GM23338 (cell line): ENCODE results near the gene CSRNP3. TPM values are rescaled to one million over a fixed set of nuclear protein-coding genes. Genes with fewer than 3 reads are reported as not detected.

Source experiments
- ATAC-seq: fragments of 200-7000 bp; cut with Tn5 transposase; 3 replicates; pipeline ENCODE4 v1.9.1; 2020
- DNase-seq: peaks from one replicate; pipeline ENCODE4 v3.0.0-alpha.2; 2015; ENCODE audit warnings: low spot score
- H2AFZ ChIP-seq: fragments of 200-600 bp; sonication (generic); 2 replicates; pipeline ENCODE4 v1.8.0; 2016; ENCODE audit warnings: antibody characterized with exemption, mild to moderate bottlenecking, moderate library complexity
- H3F3A ChIP-seq: fragments of 200-600 bp; sonication (generic); replicated peaks from 2 replicates; pipeline ENCODE4 v1.8.0; 2017; ENCODE audit warnings: antibody characterized with exemption, mixed run types, low read depth
- H3K27ac ChIP-seq: fragments of 200-600 bp; sonication (generic); 2 replicates; pipeline ENCODE4 v1.6.1; 2016; ENCODE audit warnings: low read depth
- H3K27me3 ChIP-seq: fragments of 200-600 bp; sonication (generic); 2 replicates; pipeline ENCODE4 v1.8.0; 2016; ENCODE audit warnings: mild to moderate bottlenecking, mixed run types, moderate library complexity; ENCODE audit not compliant: insufficient read depth
- H3K36me3 ChIP-seq: fragments of 200-600 bp; sonication (generic); 2 replicates; pipeline ENCODE4 v1.8.0; 2016; ENCODE audit warnings: mild to moderate bottlenecking; ENCODE audit not compliant: insufficient read depth
- H3K4me1 ChIP-seq: fragments of 200-600 bp; sonication (generic); 2 replicates; pipeline ENCODE4 v1.8.0; 2016; ENCODE audit warnings: mild to moderate bottlenecking, moderate library complexity; ENCODE audit not compliant: insufficient read depth
- H3K4me2 ChIP-seq: fragments of 200-600 bp; sonication (generic); 2 replicates; pipeline ENCODE4 v1.7.1; 2017; ENCODE audit warnings: mixed run types
- H3K4me3 ChIP-seq: fragments of 200-600 bp; sonication (generic); 2 replicates; pipeline ENCODE4 v1.6.1; 2016; ENCODE audit warnings: mixed run types
- H3K79me2 ChIP-seq: fragments of 200-600 bp; sonication (generic); replicated peaks from 2 replicates; pipeline ENCODE4 v1.8.0; 2017; ENCODE audit warnings: mild to moderate bottlenecking; ENCODE audit not compliant: insufficient read depth
- H3K9me2 ChIP-seq: fragments of 200-600 bp; sonication (generic); 2 replicates; pipeline ENCODE4 v1.8.0; 2017; ENCODE audit not compliant: insufficient read depth
- H4K20me1 ChIP-seq: fragments of 200-600 bp; sonication (generic); replicated peaks from 2 replicates; pipeline ENCODE4 v1.8.0; 2017; ENCODE audit warnings: mild to moderate bottlenecking; ENCODE audit not compliant: insufficient read depth
- H3K27ac Mint-ChIP-seq: 2 replicates; pipeline ENCODE4 v1.8.0; 2020; ENCODE audit warnings: inconsistent platforms, mild to moderate bottlenecking, moderate library complexity, mixed read lengths
- H3K27me3 Mint-ChIP-seq: 3 replicates; pipeline ENCODE4 v1.8.0; 2022; ENCODE audit warnings: low read depth, mild to moderate bottlenecking, moderate library complexity, mixed read lengths, inconsistent platforms; ENCODE audit not compliant: insufficient read depth, poor library complexity
- H3K36me3 Mint-ChIP-seq: 3 replicates; pipeline ENCODE4 v1.8.0; 2021; ENCODE audit warnings: low read depth, mild to moderate bottlenecking, inconsistent platforms, moderate library complexity, mixed read lengths
- H3K4me1 Mint-ChIP-seq: 3 replicates; pipeline ENCODE4 v1.8.0; 2020; ENCODE audit warnings: mild to moderate bottlenecking, inconsistent platforms, mixed read lengths
- H3K4me3 Mint-ChIP-seq: 3 replicates; pipeline ENCODE4 v1.8.0; 2021; ENCODE audit warnings: moderate library complexity, mild to moderate bottlenecking, inconsistent platforms, mixed read lengths
- H3K9me3 Mint-ChIP-seq: 3 replicates; pipeline ENCODE4 v1.8.0; 2020; ENCODE audit warnings: moderate library complexity, mild to moderate bottlenecking, inconsistent platforms, mixed read lengths
- CREB1 ChIP-seq: fragments of 250-450 bp; sonication (Bioruptor Pico); IDR thresholded peaks from 2 replicates; pipeline ENCODE4 v1.5.0; 2020; ENCODE audit warnings: low read depth, mild to moderate bottlenecking, moderate library complexity
- CTCF ChIP-seq, 2 experiments: fragments of 200-600 bp in 1 of 2; sonication (generic) in 1 of 2; conservative IDR thresholded peaks; 2 replicates each; pipeline versions ENCODE4 v1.5.1 to v1.6.1; 2016 to 2017; ENCODE audit warnings: antibody characterized with exemption in 2 of 2, low read depth in 2 of 2, mild to moderate bottlenecking in 2 of 2, moderate library complexity in 1 of 2
- NANOG ChIP-seq: IDR thresholded peaks from 2 replicates; pipeline ENCODE4 v1.6.1; 2016; ENCODE audit warnings: antibody characterized with exemption, borderline replicate concordance
- ZNF114 ChIP-seq: fragments of 250-450 bp; sonication (Bioruptor Pico); IDR thresholded peaks from 2 replicates; pipeline ENCODE4 v1.5.0; 2020; ENCODE audit warnings: mild to moderate bottlenecking, moderate library complexity
- ZNF462 ChIP-seq: fragments of 250-450 bp; sonication (Bioruptor Pico); IDR thresholded peaks from 2 replicates; pipeline ENCODE4 v1.5.0; 2020; ENCODE audit warnings: mild to moderate bottlenecking, moderate library complexity
- polyA plus RNA-seq: library from polyadenylated mRNA; unstranded; fragments of >200 nt; fragmentation: Nextera tagmentation; extraction: Ambion mirVana; gene quantifications from 2 replicates; pipeline ENCODE4 v1.2.1, GENCODE V29; 2016
- total RNA-seq: library from RNA; depleted of rRNA; stranded (reverse); fragments of >200 nt; shearing (Covaris generic); gene quantifications from 2 replicates; pipeline ENCODE4 v1.2.3, GENCODE V29; 2014

CSRNP3 gene
- total and polyA plus RNA-seq, 2 experiments from 2014 or later, result 3.8 to 6.8 TPM

- peak overlapping the region; percentile 79 for H3K27ac ChIP-seq
- Mint-ChIP-seq H3K36me3 (no peaks in the 10 kb centered on the region), H3K27ac (peak overlapping the region; percentile 94)
Observed at GRCh38 chr2:165697748-165698443, 228.4 kb downstream of the CSRNP3 start.

More at GRCh38 chr2:165697748-165698443, 228.4 kb downstream of the CSRNP3 start:
- TF ChIP-seq ZNF114 (CRISPR knock-in tag) (no peak), CREB1 (CRISPR knock-in tag) (0 out of 2 replicates have a peak, but pooled peaks have one; percentile 4), CTCF (conservative IDR thresholded peaks at IDR 0.05; ENCODE audit: low read depth in 2 of 2) (0 out of 4 replicates have a peak, but pooled peaks of 1 of the 2 experiments have one; percentile 6), ZNF462 (CRISPR knock-in tag) (no peak), NANOG (peak; percentile 46; the same call in 1 of the 2 replicates)
- Histone ChIP-seq H3K36me3 (no peaks in the 10 kb centered on the region), H3K4me1 (peaks cover 37% of the 10 kb centered on the region), H3K9me2 (peaks cover 17% of the 10 kb centered on the region), H3K4me2 (peak overlapping the region; percentile 44), H3F3A (no peaks in the 10 kb centered on the region), H3K27me3 (no peaks in the 10 kb centered on the region), H3K79me2 (no peaks in the 10 kb centered on the region), H3K4me3 (no peak overlapping the region), H2AFZ (no peak overlapping the region), H4K20me1 (no peaks in the 10 kb centered on the region)
- ATAC-seq (peak; percentile 67), DNase-seq (no peak)
- Mint-ChIP-seq H3K4me3 (no peak overlapping the region), H3K4me1 (peaks cover 36% of the 10 kb centered on the region), H3K9me3 (no peaks in the 10 kb centered on the region), H3K27me3 (peaks cover 5% of the 10 kb centered on the region)
